ENCODE data around the gene LIPF.
"Not testable (repeated sequence)": the region's sequence is repeated elsewhere in the genome, so short reads cannot be mapped to it uniquely, and the experiment has no call there.

LIPF gene

GRCh38 chr10:88676283-88677060 lies 12.2 kb downstream of the LIPF start:
- peaks cover 7% of the 10 kb centered on the region for H3K4me1 ChIP-seq (ENCODE audit: control insufficient read depth, insufficient read depth, low read length)
- no peaks in the 10 kb centered on the region for H3K9me3 ChIP-seq (ENCODE audit: control insufficient read depth, insufficient read depth, low read depth, low read length)
- H3K27ac ChIP-seq (ENCODE audit: low read depth, low read length) = no peak overlapping the region
- no peak overlapping the region for H3K9ac ChIP-seq (ENCODE audit: low read length)
- H3K27me3 ChIP-seq (ENCODE audit: control insufficient read depth, insufficient read depth, low read length) = no peaks in the 10 kb centered on the region
- no peak overlapping the region for H3K4me3 ChIP-seq (ENCODE audit: low read depth, low read length)
- no peaks in the 10 kb centered on the region for H3K36me3 ChIP-seq (ENCODE audit: control insufficient read depth, insufficient read depth, low read length)

GRCh38 chr10:88680958-88681357 lies 16.7 kb downstream of the LIPF start:
- Histone ChIP-seq H3K4me3 (ENCODE audit: low read depth, low read length) (no peak overlapping the region), H3K9ac (ENCODE audit: low read length) (no peak overlapping the region), H3K9me3 (ENCODE audit: control insufficient read depth, insufficient read depth, low read depth, low read length) (no peaks in the 10 kb centered on the region), H3K27ac (ENCODE audit: low read depth, low read length) (no peak overlapping the region), H3K27me3 (ENCODE audit: control insufficient read depth, insufficient read depth, low read length) (peaks cover 6% of the 10 kb centered on the region; the same call in 1 of the 2 replicates), H3K36me3 (ENCODE audit: control insufficient read depth, insufficient read depth, low read length) (no peaks in the 10 kb centered on the region), H3K4me1 (ENCODE audit: control insufficient read depth, insufficient read depth, low read length) (peaks cover 7% of the 10 kb centered on the region)

- Histone ChIP-seq H3K9ac (ENCODE audit: low read length) (no peak overlapping the region), H3K9me3 (ENCODE audit: control insufficient read depth, insufficient read depth, low read depth, low read length) (no peaks in the 10 kb centered on the region), H3K4me1 (ENCODE audit: control insufficient read depth, insufficient read depth, low read length) (no peaks in the 10 kb centered on the region), H3K36me3 (ENCODE audit: control insufficient read depth, insufficient read depth, low read length) (no peaks in the 10 kb centered on the region), H3K27me3 (ENCODE audit: control insufficient read depth, insufficient read depth, low read length) (peaks cover 6% of the 10 kb centered on the region; the same call in 1 of the 2 replicates), H3K4me3 (ENCODE audit: low read depth, low read length) (no peak overlapping the region), H3K27ac (ENCODE audit: low read depth, low read length) (no peak overlapping the region)
Observed at GRCh38 chr10:88682491-88682890, 18.2 kb downstream of the LIPF start.

- no peak overlapping the region for H3K27ac ChIP-seq (ENCODE audit: low read depth, low read length)
Observed at GRCh38 chr10:88687853-88688467, 23.7 kb downstream of the LIPF start.

GRCh38 chr10:88689366-88689765 lies 25.1 kb downstream of the LIPF start:
- Histone ChIP-seq H3K4me3 (ENCODE audit: low read depth, low read length) (no peak overlapping the region), H3K36me3 (ENCODE audit: control insufficient read depth, insufficient read depth, low read length) (no peaks in the 10 kb centered on the region), H3K4me1 (ENCODE audit: control insufficient read depth, insufficient read depth, low read length) (no peaks in the 10 kb centered on the region), H3K9ac (ENCODE audit: low read length) (no peak overlapping the region), H3K27ac (ENCODE audit: low read depth, low read length) (no peak overlapping the region), H3K27me3 (ENCODE audit: control insufficient read depth, insufficient read depth, low read length) (peaks cover 41% of the 10 kb centered on the region), H3K9me3 (ENCODE audit: control insufficient read depth, insufficient read depth, low read depth, low read length) (no peaks in the 10 kb centered on the region)

More at GRCh38 chr10:88687853-88688467, 23.7 kb downstream of the LIPF start:
- peaks cover 33% of the 10 kb centered on the region for H3K27me3 ChIP-seq (ENCODE audit: control insufficient read depth, insufficient read depth, low read length)
- H3K36me3 ChIP-seq (ENCODE audit: control insufficient read depth, insufficient read depth, low read length) = no peaks in the 10 kb centered on the region
- no peak overlapping the region for H3K4me3 ChIP-seq (ENCODE audit: low read depth, low read length)
- no peaks in the 10 kb centered on the region for H3K4me1 ChIP-seq (ENCODE audit: control insufficient read depth, insufficient read depth, low read length)
- no peak overlapping the region for H3K9ac ChIP-seq (ENCODE audit: low read length)
- H3K9me3 ChIP-seq (ENCODE audit: control insufficient read depth, insufficient read depth, low read depth, low read length) = no peaks in the 10 kb centered on the region

GRCh38 chr10:88693392-88694020 lies 29.3 kb downstream of the LIPF start:
- H3K36me3 ChIP-seq (ENCODE audit: control insufficient read depth, insufficient read depth, low read length) = no peaks in the 10 kb centered on the region
- peaks cover 69% of the 10 kb centered on the region for H3K27me3 ChIP-seq (ENCODE audit: control insufficient read depth, insufficient read depth, low read length)
- H3K27ac ChIP-seq (ENCODE audit: low read depth, low read length) = no peak overlapping the region
- H3K4me3 ChIP-seq (ENCODE audit: low read depth, low read length) = no peak overlapping the region
- no peaks in the 10 kb centered on the region for H3K9me3 ChIP-seq (ENCODE audit: control insufficient read depth, insufficient read depth, low read depth, low read length)
- no peak overlapping the region for H3K9ac ChIP-seq (ENCODE audit: low read length)
- no peaks in the 10 kb centered on the region for H3K4me1 ChIP-seq (ENCODE audit: control insufficient read depth, insufficient read depth, low read length)

- Histone ChIP-seq H3K27ac (ENCODE audit: low read depth, low read length) (no peak overlapping the region), H3K9ac (ENCODE audit: low read length) (no peak overlapping the region), H3K27me3 (ENCODE audit: control insufficient read depth, insufficient read depth, low read length) (peaks cover 98% of the 10 kb centered on the region), H3K4me3 (ENCODE audit: low read depth, low read length) (no peak overlapping the region), H3K9me3 (ENCODE audit: control insufficient read depth, insufficient read depth, low read depth, low read length) (no peaks in the 10 kb centered on the region), H3K4me1 (ENCODE audit: control insufficient read depth, insufficient read depth, low read length) (peaks cover 16% of the 10 kb centered on the region), H3K36me3 (ENCODE audit: control insufficient read depth, insufficient read depth, low read length) (no peaks in the 10 kb centered on the region)
Observed at GRCh38 chr10:88702848-88703597, 38.8 kb downstream of the LIPF start.

- Histone ChIP-seq H3K4me3 (ENCODE audit: low read depth, low read length) (no peak within 1 kb of the TSS), H3K27me3 (ENCODE audit: control insufficient read depth, insufficient read depth, low read length) (peaks cover 80% of the 10 kb centered on the region), H3K27ac (ENCODE audit: low read depth, low read length) (no peak within 1 kb of the TSS), H3K9me3 (ENCODE audit: control insufficient read depth, insufficient read depth, low read depth, low read length) (no peaks in the 10 kb centered on the region), H3K36me3 (ENCODE audit: control insufficient read depth, insufficient read depth, low read length) (no peaks in the 10 kb centered on the region), H3K9ac (ENCODE audit: low read length) (no peak within 1 kb of the TSS), H3K4me1 (ENCODE audit: control insufficient read depth, insufficient read depth, low read length) (peaks cover 22% of the 10 kb centered on the region)
Observed at GRCh38 chr10:88705958-88706357, 41.7 kb downstream of the LIPF start, which contains the start of gene LIPK. Gene LIPK (plus strand): TSS chr10:88706249. CDS start chr10:88724544, 18,295 bp downstream.

GRCh38 chr10:88707429-88708155 lies 43.4 kb downstream of the LIPF start:
- Histone ChIP-seq H3K9ac (ENCODE audit: low read length) (no peak overlapping the region), H3K27ac (ENCODE audit: low read depth, low read length) (no peak overlapping the region), H3K4me1 (ENCODE audit: control insufficient read depth, insufficient read depth, low read length) (peaks cover 21% of the 10 kb centered on the region), H3K4me3 (ENCODE audit: low read depth, low read length) (no peak overlapping the region), H3K36me3 (ENCODE audit: control insufficient read depth, insufficient read depth, low read length) (no peaks in the 10 kb centered on the region), H3K27me3 (ENCODE audit: control insufficient read depth, insufficient read depth, low read length) (peaks cover 71% of the 10 kb centered on the region), H3K9me3 (ENCODE audit: control insufficient read depth, insufficient read depth, low read depth, low read length) (no peaks in the 10 kb centered on the region)

- H3K9ac ChIP-seq (ENCODE audit: low read length); H3K4me3 ChIP-seq (ENCODE audit: low read depth, low read length); H3K36me3 ChIP-seq (ENCODE audit: control insufficient read depth, insufficient read depth, low read length); H3K9me3 ChIP-seq (ENCODE audit: control insufficient read depth, insufficient read depth, low read depth, low read length); H3K27ac ChIP-seq (ENCODE audit: low read depth, low read length): not testable (repeated sequence)
- peaks cover 14% of the 10 kb centered on the region; the same call in 1 of the 2 replicates for H3K4me1 ChIP-seq (ENCODE audit: control insufficient read depth, insufficient read depth, low read length)
- peaks cover 55% of the 10 kb centered on the region for H3K27me3 ChIP-seq (ENCODE audit: control insufficient read depth, insufficient read depth, low read length)
Observed at GRCh38 chr10:88709361-88709760, 45.1 kb downstream of the LIPF start.

Data from HUES6 (cell line).